IPS-15b (cell line): ENCODE measurements around the gene APAF1.
"Not testable (repeated sequence)": the region's sequence is repeated elsewhere in the genome, so short reads cannot be mapped to it uniquely, and the experiment has no call there.

Experiments used
- H3K27me3 ChIP-seq: one replicate; pipeline ENCODE4 v1.6.1; 2013; ENCODE audit warnings: low read length; ENCODE audit not compliant: control insufficient read depth, insufficient read depth
- H3K36me3 ChIP-seq: one replicate; pipeline ENCODE4 v1.6.1; 2013; ENCODE audit warnings: low read length; ENCODE audit not compliant: control insufficient read depth, insufficient read depth
- H3K4me1 ChIP-seq: one replicate; pipeline ENCODE4 v1.6.1; 2013; ENCODE audit warnings: mild to moderate bottlenecking, low read length; ENCODE audit not compliant: control insufficient read depth, insufficient read depth
- H3K4me3 ChIP-seq: one replicate; pipeline ENCODE4 v1.5.1; 2013; ENCODE audit warnings: low read depth, low read length
- H3K9ac ChIP-seq: one replicate; pipeline ENCODE4 v1.6.1; 2013; ENCODE audit warnings: low read depth, mild to moderate bottlenecking, low read length
- H3K9me3 ChIP-seq: one replicate; pipeline ENCODE4 v1.6.1; 2013; ENCODE audit warnings: mild to moderate bottlenecking, low read length; ENCODE audit not compliant: control insufficient read depth, insufficient read depth

Gene APAF1

GRCh38 chr12:98644712-98645571 is at the start of gene APAF1, which contains the start of gene IKBIP:
Gene APAF1 (plus strand): TSS chr12:98645290. CDS start chr12:98648360, 3,070 bp downstream.
Gene IKBIP (minus strand): TSS chr12:98644788. CDS start chr12:98644701, 87 bp downstream.
- H3K4me3 ChIP-seq, result peak within 1 kb of the TSS; percentile 93

GRCh38 chr12:98597313-98597712 is 47.8 kb upstream of the APAF1 start:
- not testable (repeated sequence) for H3K9me3 ChIP-seq, H3K27me3 ChIP-seq, H3K4me3 ChIP-seq, H3K4me1 ChIP-seq, H3K9ac ChIP-seq
- H3K36me3 ChIP-seq, result peaks cover 38% of the 10 kb centered on the region

More at GRCh38 chr12:98644712-98645571, at the start of gene APAF1, which contains the start of gene IKBIP:
- Histone ChIP-seq H3K4me1 (peaks cover 4% of the 10 kb centered on the region), H3K9ac (peak within 1 kb of the TSS; percentile 73), H3K9me3 (no peaks in the 10 kb centered on the region), H3K36me3 (no peaks in the 10 kb centered on the region), H3K27me3 (no peaks in the 10 kb centered on the region)

GRCh38 chr12:98601924-98602323 is 43.2 kb upstream of the APAF1 start:
- no peak overlapping the region for H3K9ac ChIP-seq
- peaks cover 33% of the 10 kb centered on the region for H3K36me3 ChIP-seq
- H3K4me3 ChIP-seq, result no peak overlapping the region

GRCh38 chr12:98606359-98606988 is 38.6 kb upstream of the APAF1 start:
- H3K36me3 ChIP-seq, result peaks cover 2% of the 10 kb centered on the region
- H3K27me3 ChIP-seq, result no peaks in the 10 kb centered on the region
- H3K4me3 ChIP-seq, result no peak overlapping the region
- H3K9ac ChIP-seq, result no peak overlapping the region
- no peaks in the 10 kb centered on the region for H3K9me3 ChIP-seq
- no peaks in the 10 kb centered on the region for H3K4me1 ChIP-seq

More at GRCh38 chr12:98601924-98602323, 43.2 kb upstream of the APAF1 start:
- H3K9me3 ChIP-seq, result no peaks in the 10 kb centered on the region
- no peaks in the 10 kb centered on the region for H3K4me1 ChIP-seq
- no peaks in the 10 kb centered on the region for H3K27me3 ChIP-seq

- no peaks in the 10 kb centered on the region for H3K9me3 ChIP-seq
- no peaks in the 10 kb centered on the region for H3K36me3 ChIP-seq
- H3K27me3 ChIP-seq, result no peaks in the 10 kb centered on the region
- no peak overlapping the region for H3K4me3 ChIP-seq
- no peaks in the 10 kb centered on the region for H3K4me1 ChIP-seq
- no peak overlapping the region for H3K9ac ChIP-seq
These were observed 34.5 kb upstream of the APAF1 start for GRCh38 chr12:98610596-98610995.

GRCh38 chr12:98612696-98613334 is 32.3 kb upstream of the APAF1 start:
- no peaks in the 10 kb centered on the region for H3K9me3 ChIP-seq
- H3K36me3 ChIP-seq, result no peaks in the 10 kb centered on the region
- H3K27me3 ChIP-seq, result no peaks in the 10 kb centered on the region
- no peaks in the 10 kb centered on the region for H3K4me1 ChIP-seq
- no peak overlapping the region for H3K4me3 ChIP-seq
- peak overlapping the region; percentile 47 for H3K9ac ChIP-seq

GRCh38 chr12:98618952-98619351 is 26.1 kb upstream of the APAF1 start:
- Histone ChIP-seq H3K9ac (no peak overlapping the region), H3K27me3 (no peaks in the 10 kb centered on the region), H3K36me3 (no peaks in the 10 kb centered on the region), H3K4me3 (no peak overlapping the region), H3K9me3 (no peaks in the 10 kb centered on the region), H3K4me1 (no peaks in the 10 kb centered on the region)

GRCh38 chr12:98635657-98636323 is 9.3 kb upstream of the APAF1 start:
- Histone ChIP-seq H3K9ac (no peak overlapping the region), H3K4me3 (no peak overlapping the region), H3K36me3 (no peaks in the 10 kb centered on the region), H3K27me3 (no peaks in the 10 kb centered on the region), H3K9me3 (no peaks in the 10 kb centered on the region), H3K4me1 (no peaks in the 10 kb centered on the region)

- no peaks in the 10 kb centered on the region for H3K9me3 ChIP-seq
- H3K27me3 ChIP-seq, result no peaks in the 10 kb centered on the region
- H3K36me3 ChIP-seq, result no peaks in the 10 kb centered on the region
- no peak overlapping the region for H3K4me3 ChIP-seq
- no peak overlapping the region for H3K9ac ChIP-seq
- no peaks in the 10 kb centered on the region for H3K4me1 ChIP-seq
These were observed 8.0 kb upstream of the APAF1 start for GRCh38 chr12:98637068-98637467.

GRCh38 chr12:98638009-98638408 is 7.1 kb upstream of the APAF1 start:
- Histone ChIP-seq H3K27me3 (no peaks in the 10 kb centered on the region), H3K4me3 (no peak overlapping the region), H3K36me3 (no peaks in the 10 kb centered on the region), H3K4me1 (no peaks in the 10 kb centered on the region), H3K9ac (no peak overlapping the region), H3K9me3 (no peaks in the 10 kb centered on the region)

GRCh38 chr12:98639491-98639890 is 5.6 kb upstream of the APAF1 start:
- H3K36me3 ChIP-seq, result no peaks in the 10 kb centered on the region
- no peak overlapping the region for H3K4me3 ChIP-seq
- no peaks in the 10 kb centered on the region for H3K27me3 ChIP-seq
- no peak overlapping the region for H3K9ac ChIP-seq
- H3K4me1 ChIP-seq, result no peaks in the 10 kb centered on the region
- H3K9me3 ChIP-seq, result no peaks in the 10 kb centered on the region
